ENCODE results near the gene IL36B.

Gene IL36B

DNA sequence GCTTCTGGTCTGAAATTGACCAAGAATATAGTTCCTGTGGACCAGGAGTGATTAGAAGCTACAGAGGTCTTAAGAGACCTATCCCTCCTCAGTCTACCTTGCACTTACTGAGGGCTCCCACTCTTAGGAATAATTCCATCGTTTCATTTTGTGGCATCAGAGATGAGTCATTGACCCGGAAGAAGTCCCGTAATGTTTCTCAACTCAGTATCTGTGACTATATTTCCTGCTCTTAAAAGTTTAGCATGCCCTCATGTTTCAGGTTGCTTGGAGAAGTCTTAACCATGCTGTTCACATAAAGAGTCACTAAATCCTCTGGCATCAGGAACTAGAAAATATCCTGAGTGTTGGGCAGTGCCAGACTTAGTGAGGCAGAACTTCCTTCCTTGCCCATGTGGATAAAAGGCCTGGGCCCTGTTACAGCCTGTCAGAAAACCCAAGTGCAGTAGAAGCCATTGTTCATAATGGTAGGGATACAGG is 47.6 kb downstream of the IL36B start, which contains the start of gene IL36A:
IL36A (plus strand) TSS at position 430 of the 480 bp plus-strand sequence. CDS start 413 bp downstream, outside the sequence.
- no peak for FAIRE-seq

GRCh38 chr2:113002677-113003076 is 50.0 kb downstream of the IL36B start:
- no peak for FAIRE-seq

DNA sequence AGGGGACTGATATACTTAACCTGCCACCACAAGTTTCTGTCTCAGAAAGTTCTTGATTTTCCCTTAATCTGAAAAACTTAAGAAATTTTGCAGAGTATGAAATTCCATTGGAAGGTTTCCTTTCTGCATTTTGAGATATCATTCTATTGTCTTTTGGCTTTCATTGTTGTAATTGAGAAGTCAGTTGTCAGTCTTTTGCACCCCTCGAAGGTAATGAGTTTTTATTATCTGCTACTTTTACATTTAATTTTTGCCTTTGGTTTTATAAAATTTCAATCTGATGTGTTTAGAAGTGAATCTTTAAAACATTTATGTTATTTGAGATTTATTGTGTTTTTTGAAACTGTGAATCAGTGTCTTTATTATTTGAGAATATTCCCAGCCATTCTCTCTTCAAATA is 52.2 kb downstream of the IL36B start:
- FAIRE-seq, result no peak

GRCh38 chr2:112997151-112997550 is 55.5 kb downstream of the IL36B start:
- no peak for FAIRE-seq

DNA sequence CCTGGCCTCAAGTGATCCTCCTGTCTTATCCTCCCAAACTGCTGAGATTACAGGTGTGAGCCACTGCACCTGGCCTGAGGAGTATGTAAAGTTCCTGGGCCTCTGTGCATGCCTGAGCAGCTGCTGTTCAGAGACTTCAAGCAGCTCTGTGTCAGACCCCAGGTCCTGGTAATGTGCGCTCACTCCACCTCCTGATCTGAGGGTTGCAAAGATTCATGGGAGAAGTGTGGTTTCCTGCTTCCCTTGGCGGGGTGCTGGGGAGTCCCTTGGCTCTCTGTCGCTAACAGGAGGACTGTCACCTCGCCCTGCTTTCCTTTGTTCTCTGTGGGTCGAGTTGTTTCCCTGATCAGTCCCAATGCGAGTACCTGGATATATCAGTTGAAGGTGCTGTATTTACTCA is 56.0 kb downstream of the IL36B start:
- FAIRE-seq, result no peak

DNA sequence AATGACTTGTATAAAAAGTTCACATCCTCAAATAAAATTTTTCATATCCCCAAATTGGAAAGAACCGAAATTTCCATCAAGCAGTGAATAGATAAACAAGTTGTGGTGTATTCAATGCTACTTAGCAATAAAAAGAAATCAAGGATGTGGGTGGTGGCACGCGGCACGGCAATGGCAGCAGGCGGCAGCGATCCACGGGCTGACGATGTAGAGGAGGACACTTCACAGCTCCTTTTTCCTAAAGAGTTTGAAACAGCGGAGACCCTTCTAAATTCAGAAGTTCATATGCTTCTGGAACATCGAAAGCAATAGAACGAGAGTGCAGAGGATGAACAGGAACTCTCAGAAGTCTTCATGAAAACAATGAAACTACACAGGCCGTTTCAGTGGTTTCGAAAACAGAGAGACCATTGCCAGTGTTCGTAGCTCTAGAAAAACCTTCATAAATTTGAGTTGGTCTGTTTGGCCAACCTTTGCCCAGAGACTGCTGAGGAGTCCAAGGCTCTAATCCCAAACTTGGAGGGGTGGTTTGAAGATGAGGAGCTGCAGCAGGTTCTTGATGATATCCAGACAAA is 57.2 kb downstream of the IL36B start:
- no peak for FAIRE-seq

DNA sequence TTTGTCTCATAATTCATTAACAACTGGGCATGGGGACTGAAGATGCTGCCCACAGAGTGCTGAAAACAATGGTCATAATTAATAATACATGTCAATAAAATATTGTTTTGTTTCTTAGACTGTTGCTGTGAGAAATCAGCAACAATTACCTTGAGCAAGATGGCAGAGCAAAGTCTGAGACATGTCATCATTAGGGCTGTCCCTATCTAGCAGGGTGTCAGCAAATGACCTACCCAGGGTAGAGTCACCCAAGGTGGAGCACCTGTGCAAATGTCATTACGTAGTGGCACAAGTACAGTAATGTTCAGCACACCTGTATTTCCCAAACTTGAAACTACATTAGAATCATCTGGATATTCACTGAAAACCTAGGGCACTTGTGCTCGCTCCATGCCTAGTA is 58.0 kb downstream of the IL36B start:
- no peak for FAIRE-seq

DNA sequence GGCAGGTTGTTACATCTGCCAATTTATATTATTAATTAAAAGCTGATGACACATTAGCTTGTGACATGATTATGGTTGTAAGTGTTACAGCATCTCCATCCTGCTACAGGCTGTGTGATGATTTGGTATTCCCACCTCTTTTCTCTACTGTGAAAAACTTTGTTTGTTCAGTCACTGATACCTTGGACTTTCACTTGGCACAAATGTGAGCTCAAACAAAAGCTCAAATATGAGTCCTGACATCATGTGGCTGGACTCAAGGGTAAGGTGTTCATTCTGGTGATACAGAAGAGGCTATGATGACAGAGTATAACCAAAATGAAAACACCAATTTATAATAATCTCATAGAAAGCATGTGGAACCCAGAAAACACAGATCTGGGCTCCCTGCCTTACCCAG is 58.8 kb downstream of the IL36B start:
- no peak for FAIRE-seq

GRCh38 chr2:112989611-112990010 is 63.1 kb downstream of the IL36B start:
- FAIRE-seq, result no peak

DNA sequence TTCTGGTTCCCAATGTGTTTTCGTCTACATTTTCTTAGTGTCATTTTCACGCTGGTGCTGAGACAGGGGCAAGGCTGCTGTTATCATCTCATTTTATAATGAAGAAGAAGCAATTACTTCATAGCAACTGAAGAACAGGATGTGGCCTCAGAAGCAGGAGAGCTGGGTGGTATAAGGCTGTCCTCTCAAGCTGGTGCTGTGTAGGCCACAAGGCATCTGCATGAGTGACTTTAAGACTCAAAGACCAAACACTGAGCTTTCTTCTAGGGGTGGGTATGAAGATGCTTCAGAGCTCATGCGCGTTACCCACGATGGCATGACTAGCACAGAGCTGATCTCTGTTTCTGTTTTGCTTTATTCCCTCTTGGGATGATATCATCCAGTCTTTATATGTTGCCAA is 67.6 kb downstream of the IL36B start:
- FAIRE-seq, result no peak

DNA sequence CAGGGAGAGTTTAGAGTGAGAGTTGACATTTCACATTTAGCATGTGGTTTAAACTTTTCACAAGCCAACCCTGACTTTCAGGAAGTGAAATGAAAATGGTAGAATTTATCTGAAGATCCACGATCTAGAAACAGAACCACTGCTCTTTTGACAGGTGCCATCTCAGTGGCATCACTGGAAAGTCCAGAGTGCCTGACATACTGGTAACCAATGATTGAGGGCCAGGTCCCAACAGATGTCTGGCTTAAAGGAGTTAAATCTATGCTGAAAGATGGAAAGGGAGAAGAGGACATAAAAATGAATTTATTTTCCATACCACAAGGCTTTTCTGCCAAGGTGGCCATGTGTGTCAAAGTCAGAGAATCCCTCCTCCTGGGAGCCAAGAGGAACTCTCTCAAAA is 72.1 kb downstream of the IL36B start:
- no peak for FAIRE-seq

DNA sequence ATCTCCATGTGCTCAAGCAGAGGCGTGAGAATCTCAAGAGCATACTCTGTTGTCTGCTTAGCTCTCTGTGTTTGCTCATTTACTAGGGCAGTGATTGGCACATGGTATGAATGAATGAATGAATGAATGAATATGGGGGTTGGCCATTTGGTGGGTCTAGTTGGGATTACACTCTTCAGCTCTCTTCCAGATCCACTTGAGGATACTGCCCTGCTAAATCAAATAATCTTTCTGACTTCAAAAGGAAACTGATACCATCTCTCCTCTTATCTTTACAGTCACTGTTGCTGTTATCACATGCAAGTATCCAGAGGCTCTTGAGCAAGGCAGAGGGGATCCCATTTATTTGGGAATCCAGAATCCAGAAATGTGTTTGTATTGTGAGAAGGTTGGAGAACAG is 72.9 kb downstream of the IL36B start:
- FAIRE-seq, result no peak

DNA sequence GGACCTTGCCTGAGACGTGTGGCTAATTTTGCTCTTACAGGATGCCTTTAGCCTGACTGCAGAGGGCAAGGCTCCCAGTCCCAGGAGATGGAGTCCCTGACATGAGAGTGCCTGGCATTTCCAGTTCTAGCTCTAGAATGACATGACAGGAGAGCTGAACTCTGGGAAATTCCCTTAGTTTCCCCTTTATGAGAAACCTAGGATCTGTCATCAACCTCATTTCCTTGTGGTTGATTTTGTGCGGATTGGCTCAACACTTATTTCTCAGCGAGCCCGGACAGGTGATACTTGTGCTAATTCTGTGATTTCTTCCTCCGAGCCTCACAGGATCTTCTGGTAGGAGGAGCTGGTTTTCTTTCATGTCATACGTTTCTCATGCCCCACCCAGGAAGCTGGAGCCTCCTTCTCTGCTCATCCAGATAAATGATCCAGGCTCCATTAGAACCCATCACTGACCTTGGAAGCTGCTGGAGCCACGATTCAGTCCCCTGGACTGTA is 75.1 kb downstream of the IL36B start, which contains the start of gene IL36G:
IL36G (plus strand) TSS at position 448 of the 498 bp plus-strand sequence. CDS start 633 bp downstream, outside the sequence.
- FAIRE-seq, result no peak
